Neutrophil (primary cell): ENCODE data around the gene MGRN1.

Source experiments
- H3K27ac ChIP-seq: fragments of 200-600 bp; sonication (generic); 2 replicates; pipeline ENCODE4 v1.5.1; 2016; ENCODE audit warnings: mild to moderate bottlenecking, moderate library complexity
- H3K27me3 ChIP-seq: fragments of 200-600 bp; sonication (generic); 2 replicates; pipeline ENCODE4 v1.6.0; 2016; ENCODE audit warnings: mild to moderate bottlenecking
- H3K36me3 ChIP-seq: fragments of 200-600 bp; sonication (generic); 2 replicates; pipeline ENCODE4 v1.5.1; 2017
- H3K4me1 ChIP-seq, 2 experiments: fragments of 200-600 bp in 1 of 2; sonication (generic) in 1 of 2; 1 replicate in 1 of 2; 2 replicates in 1 of 2; pipeline versions ENCODE4 v1.5.1 to v1.6.1; 2013 to 2016; ENCODE audit warnings: low read depth in 1 of 2, low read length in 1 of 2, mild to moderate bottlenecking in 1 of 2, moderate library complexity in 1 of 2; ENCODE audit not compliant: control insufficient read depth in 1 of 2, insufficient read depth in 1 of 2
- H3K4me3 ChIP-seq, 2 experiments: fragments of 200-600 bp in 1 of 2; sonication (generic) in 1 of 2; 1 replicate in 1 of 2; 2 replicates in 1 of 2; pipeline ENCODE4 v1.5.1; 2013 to 2016; ENCODE audit warnings: low read depth in 1 of 2, low read length in 1 of 2, mild to moderate bottlenecking in 1 of 2, moderate library complexity in 1 of 2
- H3K9me3 ChIP-seq: fragments of 200-600 bp; sonication (generic); 2 replicates; pipeline ENCODE4 v1.5.1; 2016
- CTCF ChIP-seq: fragments of 200-600 bp; sonication (generic); IDR thresholded peaks from 2 replicates; pipeline ENCODE4 v1.5.1; 2016; ENCODE audit warnings: antibody characterized with exemption

Gene MGRN1

GRCh38 chr16:4617880-4618279 lies 6.7 kb upstream of the MGRN1 start:
- H3K4me3 ChIP-seq = no peak overlapping the region
- peaks cover 36 to 39% of the 10 kb centered on the region in 2 experiments for H3K4me1 ChIP-seq
- no peaks in the 10 kb centered on the region for H3K9me3 ChIP-seq
- no peaks in the 10 kb centered on the region for H3K36me3 ChIP-seq
- no peak for TF ChIP-seq CTCF
- peak overlapping the region; percentile 93 for H3K27ac ChIP-seq
- H3K27me3 ChIP-seq = no peaks in the 10 kb centered on the region

DNA sequence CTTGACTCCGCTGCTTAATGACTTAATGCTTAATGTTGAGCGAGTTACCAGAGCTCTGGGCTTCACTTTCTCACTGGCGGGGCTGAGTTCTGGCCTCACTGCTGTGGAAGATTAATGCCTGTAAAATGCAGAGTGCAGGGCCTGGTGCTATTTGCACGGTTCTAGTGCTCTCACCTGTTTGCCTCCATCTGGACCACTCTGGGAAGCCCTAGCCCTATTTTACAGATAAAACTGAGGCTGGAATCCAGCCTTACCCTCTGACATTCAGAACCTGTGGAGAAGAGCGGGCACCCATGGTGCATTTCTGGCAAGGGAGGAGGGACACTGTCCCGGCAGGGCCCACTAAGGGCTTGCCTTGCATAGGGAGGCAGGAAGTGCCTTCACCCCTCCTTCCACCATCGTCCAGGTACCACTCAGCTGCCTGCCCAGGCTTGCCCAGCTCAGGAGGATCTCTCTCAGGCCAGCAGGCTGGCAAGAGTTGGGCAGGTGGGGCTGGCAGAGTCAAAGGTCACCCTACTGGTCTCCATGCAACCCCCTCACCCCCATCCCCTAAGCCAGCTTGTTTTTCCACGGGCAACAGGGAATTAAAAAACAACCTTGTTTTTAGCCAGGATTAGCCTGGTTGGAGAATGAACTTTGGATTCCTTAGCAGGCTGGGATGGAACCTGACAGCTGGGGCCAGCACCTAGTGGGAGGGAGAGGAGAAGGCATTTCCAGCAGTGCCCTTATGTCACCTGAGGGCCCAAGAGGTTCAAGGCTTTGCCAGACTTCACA lies 5.8 kb upstream of the MGRN1 start:
- H3K4me1 ChIP-seq = peaks cover 36 to 39% of the 10 kb centered on the region in 2 experiments
- no peaks in the 10 kb centered on the region for H3K9me3 ChIP-seq
- H3K4me3 ChIP-seq = no peak overlapping the region
- no peaks in the 10 kb centered on the region for H3K27me3 ChIP-seq
- H3K36me3 ChIP-seq = no peaks in the 10 kb centered on the region
- no peak for TF ChIP-seq CTCF
- no peak overlapping the region for H3K27ac ChIP-seq

- Histone ChIP-seq H3K27me3 (no peaks in the 10 kb centered on the region), H3K4me3 (peak overlapping the region; percentile 75 to 84), H3K36me3 (no peaks in the 10 kb centered on the region), H3K27ac (peak overlapping the region; percentile 98), H3K9me3 (no peaks in the 10 kb centered on the region), H3K4me1 (peaks cover 47 to 48% of the 10 kb centered on the region in 2 experiments)
- TF ChIP-seq CTCF = no peak
Measured at GRCh38 chr16:4623593-4623992, 1.0 kb upstream of the MGRN1 start.

DNA sequence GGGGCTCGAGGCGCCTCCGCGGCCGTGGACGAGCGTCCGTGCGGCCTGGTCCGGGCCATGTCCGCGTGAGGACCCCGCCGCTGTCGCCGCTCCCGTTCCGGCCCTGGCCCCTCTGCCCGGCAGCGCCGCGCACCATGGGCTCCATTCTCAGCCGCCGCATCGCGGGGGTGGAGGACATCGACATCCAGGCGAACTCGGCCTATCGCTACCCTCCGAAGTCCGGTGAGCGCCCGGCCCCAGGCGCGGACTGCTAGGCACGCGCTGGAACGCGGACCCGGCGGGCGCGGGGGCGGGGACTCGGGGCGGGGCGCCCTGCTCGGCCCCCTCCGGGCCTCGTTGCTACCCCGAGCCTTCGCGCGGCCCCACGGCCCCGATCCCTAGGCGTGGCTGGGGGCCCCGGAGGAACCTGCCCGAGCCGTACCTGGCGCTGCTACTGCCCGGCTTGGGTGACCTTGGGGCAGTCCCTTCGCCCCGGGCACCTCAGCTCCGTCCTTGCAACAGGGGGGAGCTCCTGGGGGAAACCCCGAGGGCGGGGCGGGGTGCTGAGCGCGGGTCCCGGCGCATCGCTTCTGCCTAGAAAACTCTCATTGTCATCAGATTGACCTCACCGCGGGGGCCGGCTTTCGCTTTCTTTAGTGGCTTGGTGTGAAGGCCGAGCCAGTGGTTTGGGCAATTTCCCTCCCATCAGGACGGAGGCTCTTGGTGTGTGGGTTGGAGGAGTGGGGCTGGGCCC lies 367 bp downstream of the MGRN1 start:
- Histone ChIP-seq H3K27me3 (no peaks in the 10 kb centered on the region), H3K36me3 (no peaks in the 10 kb centered on the region), H3K9me3 (no peaks in the 10 kb centered on the region), H3K4me3 (peak overlapping the region; percentile 75 to 84), H3K27ac (peak overlapping the region; percentile 98), H3K4me1 (peaks cover 61 to 62% of the 10 kb centered on the region in 2 experiments)
- TF ChIP-seq CTCF = no peak

GRCh38 chr16:4625560-4626159 lies 1.0 kb downstream of the MGRN1 start:
- H3K4me3 ChIP-seq = peak overlapping the region; percentile 75 to 84
- peak overlapping the region; percentile 98 for H3K27ac ChIP-seq
- H3K36me3 ChIP-seq = no peaks in the 10 kb centered on the region
- no peaks in the 10 kb centered on the region for H3K27me3 ChIP-seq
- TF ChIP-seq CTCF = no peak
- peaks cover 68% of the 10 kb centered on the region in 2 experiments for H3K4me1 ChIP-seq
- no peaks in the 10 kb centered on the region for H3K9me3 ChIP-seq
